GM23338 (cell line): ENCODE results near the gene TFF2.

ENCODE experiments used
- EZH2 ChIP-seq: fragments of 200-600 bp; sonication (generic); IDR thresholded peaks from one replicate; pipeline ENCODE4 v1.8.0; 2017; ENCODE audit warnings: antibody characterized with exemption, mild to moderate bottlenecking, low read depth; ENCODE audit not compliant: unreplicated experiment
- EZH2phosphoT487 ChIP-seq: fragments of 200-600 bp; sonication (generic); IDR thresholded peaks from one replicate; pipeline ENCODE4 v1.8.1; 2018; ENCODE audit warnings: antibody characterized with exemption; ENCODE audit not compliant: unreplicated experiment
- JUNB ChIP-seq: IDR thresholded peaks from one replicate; pipeline ENCODE4 v1.6.1; 2016; ENCODE audit warnings: antibody characterized with exemption; ENCODE audit not compliant: unreplicated experiment
- POLR2AphosphoS5 ChIP-seq: IDR thresholded peaks from 2 replicates; pipeline ENCODE4 v1.6.1; 2016; ENCODE audit warnings: antibody characterized with exemption, low read depth
- TF ChIP-seq, protein P1 (sequence below), 2 experiments: fragments of 200-600 bp in 1 of 2; sonication (generic) in 1 of 2; conservative IDR thresholded peaks; 2 replicates each; pipeline versions ENCODE4 v1.5.1 to v1.6.1; 2016 to 2017; ENCODE audit warnings: antibody characterized with exemption in 2 of 2, low read depth in 2 of 2, mild to moderate bottlenecking in 2 of 2, moderate library complexity in 1 of 2
- TF ChIP-seq, protein P2 (sequence below): IDR thresholded peaks from 2 replicates; pipeline ENCODE4 v1.6.1; 2016; ENCODE audit warnings: antibody characterized with exemption
- TF ChIP-seq, protein P3 (sequence below): IDR thresholded peaks from one replicate; pipeline ENCODE4 v1.6.1; 2018; ENCODE audit warnings: antibody characterized with exemption; ENCODE audit not compliant: unreplicated experiment

DNA sequence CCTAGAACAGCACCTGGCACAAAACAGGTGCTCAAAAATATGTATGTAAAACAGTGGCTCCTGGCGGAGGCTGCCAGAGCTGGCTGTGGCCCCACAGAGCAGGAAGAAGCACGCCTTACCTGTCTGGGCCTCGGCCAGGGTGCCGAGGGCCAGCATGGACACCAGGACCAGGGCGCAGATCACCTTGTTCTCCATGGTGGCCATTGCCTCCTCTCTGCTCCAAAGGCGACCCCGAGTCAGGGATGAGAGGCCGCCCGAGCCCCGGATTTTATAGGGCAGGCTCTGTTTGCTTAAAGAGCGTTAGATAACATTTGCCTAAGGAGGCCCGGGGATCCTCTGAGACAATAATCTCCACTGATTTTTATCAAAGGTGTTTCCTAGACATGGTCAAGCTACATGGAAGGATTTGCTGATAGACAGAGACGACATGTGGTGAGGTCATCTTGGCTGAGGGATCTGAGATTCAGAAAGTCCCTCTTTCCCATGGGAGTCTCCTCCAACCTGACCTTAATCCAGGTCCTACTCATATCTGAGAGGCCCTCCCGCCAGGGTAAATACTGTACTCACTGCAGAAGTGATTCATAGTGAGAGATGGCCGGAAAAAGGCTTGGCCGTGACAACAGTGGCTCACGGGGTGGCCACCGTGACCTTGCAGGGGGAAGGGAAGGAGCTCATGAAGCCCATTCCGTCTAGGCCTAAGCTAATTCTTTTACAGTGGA lies 15.7 kb upstream of the TFF2 start, which contains the start of gene TFF1:
- TF ChIP-seq EZH2phosphoT487 (no peak), EZH2 (no peak), POLR2AphosphoS5 (no peak), JUNB (no peak)
- TF ChIP-seq, protein P1, sequence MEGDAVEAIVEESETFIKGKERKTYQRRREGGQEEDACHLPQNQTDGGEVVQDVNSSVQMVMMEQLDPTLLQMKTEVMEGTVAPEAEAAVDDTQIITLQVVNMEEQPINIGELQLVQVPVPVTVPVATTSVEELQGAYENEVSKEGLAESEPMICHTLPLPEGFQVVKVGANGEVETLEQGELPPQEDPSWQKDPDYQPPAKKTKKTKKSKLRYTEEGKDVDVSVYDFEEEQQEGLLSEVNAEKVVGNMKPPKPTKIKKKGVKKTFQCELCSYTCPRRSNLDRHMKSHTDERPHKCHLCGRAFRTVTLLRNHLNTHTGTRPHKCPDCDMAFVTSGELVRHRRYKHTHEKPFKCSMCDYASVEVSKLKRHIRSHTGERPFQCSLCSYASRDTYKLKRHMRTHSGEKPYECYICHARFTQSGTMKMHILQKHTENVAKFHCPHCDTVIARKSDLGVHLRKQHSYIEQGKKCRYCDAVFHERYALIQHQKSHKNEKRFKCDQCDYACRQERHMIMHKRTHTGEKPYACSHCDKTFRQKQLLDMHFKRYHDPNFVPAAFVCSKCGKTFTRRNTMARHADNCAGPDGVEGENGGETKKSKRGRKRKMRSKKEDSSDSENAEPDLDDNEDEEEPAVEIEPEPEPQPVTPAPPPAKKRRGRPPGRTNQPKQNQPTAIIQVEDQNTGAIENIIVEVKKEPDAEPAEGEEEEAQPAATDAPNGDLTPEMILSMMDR (conservative IDR thresholded peaks at IDR 0.05; ENCODE audit: low read depth in 2 of 2), result no peak
- TF ChIP-seq, protein P2, sequence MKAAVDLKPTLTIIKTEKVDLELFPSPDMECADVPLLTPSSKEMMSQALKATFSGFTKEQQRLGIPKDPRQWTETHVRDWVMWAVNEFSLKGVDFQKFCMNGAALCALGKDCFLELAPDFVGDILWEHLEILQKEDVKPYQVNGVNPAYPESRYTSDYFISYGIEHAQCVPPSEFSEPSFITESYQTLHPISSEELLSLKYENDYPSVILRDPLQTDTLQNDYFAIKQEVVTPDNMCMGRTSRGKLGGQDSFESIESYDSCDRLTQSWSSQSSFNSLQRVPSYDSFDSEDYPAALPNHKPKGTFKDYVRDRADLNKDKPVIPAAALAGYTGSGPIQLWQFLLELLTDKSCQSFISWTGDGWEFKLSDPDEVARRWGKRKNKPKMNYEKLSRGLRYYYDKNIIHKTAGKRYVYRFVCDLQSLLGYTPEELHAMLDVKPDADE, result no peak
- TF ChIP-seq, protein P3, sequence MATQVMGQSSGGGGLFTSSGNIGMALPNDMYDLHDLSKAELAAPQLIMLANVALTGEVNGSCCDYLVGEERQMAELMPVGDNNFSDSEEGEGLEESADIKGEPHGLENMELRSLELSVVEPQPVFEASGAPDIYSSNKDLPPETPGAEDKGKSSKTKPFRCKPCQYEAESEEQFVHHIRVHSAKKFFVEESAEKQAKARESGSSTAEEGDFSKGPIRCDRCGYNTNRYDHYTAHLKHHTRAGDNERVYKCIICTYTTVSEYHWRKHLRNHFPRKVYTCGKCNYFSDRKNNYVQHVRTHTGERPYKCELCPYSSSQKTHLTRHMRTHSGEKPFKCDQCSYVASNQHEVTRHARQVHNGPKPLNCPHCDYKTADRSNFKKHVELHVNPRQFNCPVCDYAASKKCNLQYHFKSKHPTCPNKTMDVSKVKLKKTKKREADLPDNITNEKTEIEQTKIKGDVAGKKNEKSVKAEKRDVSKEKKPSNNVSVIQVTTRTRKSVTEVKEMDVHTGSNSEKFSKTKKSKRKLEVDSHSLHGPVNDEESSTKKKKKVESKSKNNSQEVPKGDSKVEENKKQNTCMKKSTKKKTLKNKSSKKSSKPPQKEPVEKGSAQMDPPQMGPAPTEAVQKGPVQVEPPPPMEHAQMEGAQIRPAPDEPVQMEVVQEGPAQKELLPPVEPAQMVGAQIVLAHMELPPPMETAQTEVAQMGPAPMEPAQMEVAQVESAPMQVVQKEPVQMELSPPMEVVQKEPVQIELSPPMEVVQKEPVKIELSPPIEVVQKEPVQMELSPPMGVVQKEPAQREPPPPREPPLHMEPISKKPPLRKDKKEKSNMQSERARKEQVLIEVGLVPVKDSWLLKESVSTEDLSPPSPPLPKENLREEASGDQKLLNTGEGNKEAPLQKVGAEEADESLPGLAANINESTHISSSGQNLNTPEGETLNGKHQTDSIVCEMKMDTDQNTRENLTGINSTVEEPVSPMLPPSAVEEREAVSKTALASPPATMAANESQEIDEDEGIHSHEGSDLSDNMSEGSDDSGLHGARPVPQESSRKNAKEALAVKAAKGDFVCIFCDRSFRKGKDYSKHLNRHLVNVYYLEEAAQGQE, result no peak
